ENCODE results near the gene CCDC9B.

Gene CCDC9B

GRCh38 chr15:40340740-40341400, at the start of gene CCDC9B:
TSS of gene CCDC9B (minus strand) at chr15:40340939. CDS start at chr15:40340819, 120 bp downstream.
- TF ChIP-seq CTCF (IDR thresholded peaks at IDR 0.05) = no peak

- no peak for TF ChIP-seq CTCF (IDR thresholded peaks at IDR 0.05)
Measured at GRCh38 chr15:40389824-40390595, 49.3 kb upstream of the CCDC9B start.

GRCh38 chr15:40388941-40389823, 48.4 kb upstream of the CCDC9B start:
- no peak for TF ChIP-seq CTCF (IDR thresholded peaks at IDR 0.05)

GRCh38 chr15:40386480-40386879, 45.7 kb upstream of the CCDC9B start:
- TF ChIP-seq CTCF (IDR thresholded peaks at IDR 0.05) = no peak

GRCh38 chr15:40382580-40383456, 42.1 kb upstream of the CCDC9B start, which contains the start of gene KNSTRN:
TSS of gene KNSTRN (plus strand) at chr15:40382721. CDS start at chr15:40382836, 115 bp downstream.
- no peak for TF ChIP-seq CTCF (IDR thresholded peaks at IDR 0.05)

GRCh38 chr15:40381818-40382529, 41.2 kb upstream of the CCDC9B start:
- no peak for TF ChIP-seq CTCF (IDR thresholded peaks at IDR 0.05)

Measured in LNCAP (cell line).